ENCODE results near the gene NBEA. TPM values are rescaled to one million over a fixed set of nuclear protein-coding genes. Genes with fewer than 3 reads are reported as not detected.

NBEA gene
- total RNA-seq, 2 experiments from 2014 or later = 3.5 to 3.8 TPM

DNA sequence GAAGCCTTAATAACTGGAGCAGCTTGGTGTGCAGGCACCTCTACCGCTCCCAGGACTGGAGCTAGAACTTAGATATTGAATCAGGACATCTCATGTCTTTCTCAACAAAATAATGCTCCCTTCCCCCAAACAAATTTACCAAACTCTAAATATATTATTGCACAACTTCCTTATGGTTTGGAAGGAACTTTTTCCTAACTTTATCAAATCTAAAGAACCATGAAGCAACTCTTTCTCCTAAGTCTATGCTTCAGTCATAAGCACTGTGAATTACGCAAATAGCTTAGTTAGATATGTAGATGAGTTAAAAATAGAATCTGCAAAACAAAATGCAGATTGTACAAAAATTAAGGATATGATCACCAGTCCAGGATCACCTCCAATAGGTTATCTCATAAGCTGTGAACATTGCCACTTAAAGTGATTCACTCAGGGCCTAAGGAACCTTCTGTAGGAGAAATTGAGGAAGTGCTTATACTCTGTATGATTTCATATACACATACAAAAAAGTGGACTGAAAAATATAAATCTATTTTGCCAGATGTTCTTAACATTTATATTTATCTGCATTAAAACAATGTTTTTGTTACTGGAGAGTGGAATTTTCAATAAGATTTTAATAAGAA, 554.8 kb downstream of the NBEA start:
- Histone ChIP-seq H3K36me3 (ENCODE audit: insufficient read depth, low read length) (no peaks in the 10 kb centered on the region), H3K27ac (ENCODE audit: low read depth in 1 of 2, low read length in 2 of 2) (no peak overlapping the region), H3K4me3 (ENCODE audit: low read length) (no peak overlapping the region), H3K9me3 (ENCODE audit: control insufficient read depth in 1 of 2, insufficient read depth in 1 of 2, low read length in 2 of 2) (no peaks in the 10 kb centered on the region), H3K27me3 (ENCODE audit: control insufficient read depth in 1 of 2, insufficient read depth in 2 of 2, low read length in 2 of 2) (no peaks in the 10 kb centered on the region), H3K4me1 (ENCODE audit: insufficient read depth, low read length) (no peaks in the 10 kb centered on the region)
- Mint-ChIP-seq H3K36me3 (ENCODE audit: low read depth) (no peaks in the 10 kb centered on the region), H3K9me3 (peaks cover 7% of the 10 kb centered on the region), H3K4me3 (no peak overlapping the region), H3K27ac (no peak overlapping the region), H3K27me3 (no peaks in the 10 kb centered on the region), H3K4me1 (ENCODE audit: low read depth) (no peaks in the 10 kb centered on the region)
- DNase-seq (no peak), ATAC-seq (ENCODE audit: poor library complexity) (no peak)
- POLR2A ChIA-PET = no interaction called here
- TF ChIP-seq, protein P1, sequence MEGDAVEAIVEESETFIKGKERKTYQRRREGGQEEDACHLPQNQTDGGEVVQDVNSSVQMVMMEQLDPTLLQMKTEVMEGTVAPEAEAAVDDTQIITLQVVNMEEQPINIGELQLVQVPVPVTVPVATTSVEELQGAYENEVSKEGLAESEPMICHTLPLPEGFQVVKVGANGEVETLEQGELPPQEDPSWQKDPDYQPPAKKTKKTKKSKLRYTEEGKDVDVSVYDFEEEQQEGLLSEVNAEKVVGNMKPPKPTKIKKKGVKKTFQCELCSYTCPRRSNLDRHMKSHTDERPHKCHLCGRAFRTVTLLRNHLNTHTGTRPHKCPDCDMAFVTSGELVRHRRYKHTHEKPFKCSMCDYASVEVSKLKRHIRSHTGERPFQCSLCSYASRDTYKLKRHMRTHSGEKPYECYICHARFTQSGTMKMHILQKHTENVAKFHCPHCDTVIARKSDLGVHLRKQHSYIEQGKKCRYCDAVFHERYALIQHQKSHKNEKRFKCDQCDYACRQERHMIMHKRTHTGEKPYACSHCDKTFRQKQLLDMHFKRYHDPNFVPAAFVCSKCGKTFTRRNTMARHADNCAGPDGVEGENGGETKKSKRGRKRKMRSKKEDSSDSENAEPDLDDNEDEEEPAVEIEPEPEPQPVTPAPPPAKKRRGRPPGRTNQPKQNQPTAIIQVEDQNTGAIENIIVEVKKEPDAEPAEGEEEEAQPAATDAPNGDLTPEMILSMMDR (IDR thresholded peaks at IDR 0.05) = no peak
- intact Hi-C loops (cut with DNase I, micrococcal nuclease) = no loop called here
- CTCF ChIA-PET = interaction anchor here (0.7 kb wide), 2 partner anchors 240 to 551 kb away, joined by 3 read pairs; no protein-coding TSS in a partner anchor

DNA sequence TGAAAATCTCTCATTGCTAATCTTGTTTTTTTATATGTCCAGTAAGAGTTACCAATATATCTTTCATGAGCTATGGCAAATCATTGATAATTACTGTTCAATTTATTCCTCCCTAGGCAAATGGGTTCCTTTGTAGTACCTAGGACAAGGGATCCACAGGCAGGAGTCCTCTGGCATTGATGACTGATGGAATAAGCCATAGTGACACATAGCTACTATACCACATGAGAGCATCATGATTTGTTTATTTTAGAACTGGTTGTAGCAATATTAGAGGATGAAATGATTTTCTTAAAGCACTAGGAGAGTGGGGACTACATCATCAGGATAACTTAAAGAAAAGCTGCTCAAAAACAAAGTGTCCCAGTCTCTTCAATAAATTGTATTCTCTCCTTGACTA, 556.2 kb downstream of the NBEA start:
- H3K27ac Mint-ChIP-seq = no peak overlapping the region
- H3K27ac ChIP-seq (ENCODE audit: low read depth in 1 of 2, low read length in 2 of 2) = no peak overlapping the region
- POLR2A ChIA-PET = no interaction called here
- no peaks in the 10 kb centered on the region for H3K36me3 ChIP-seq (ENCODE audit: insufficient read depth, low read length)
- peaks cover 5% of the 10 kb centered on the region for H3K9me3 Mint-ChIP-seq
- DNase-seq (no peak), ATAC-seq (ENCODE audit: poor library complexity) (no peak)
- H3K27me3 ChIP-seq (ENCODE audit: control insufficient read depth in 1 of 2, insufficient read depth in 2 of 2, low read length in 2 of 2) = no peaks in the 10 kb centered on the region
- H3K4me3 ChIP-seq (ENCODE audit: low read length) = no peak overlapping the region
- intact Hi-C loops (cut with DNase I, micrococcal nuclease) = no loop called here
- TF ChIP-seq, protein P1 (IDR thresholded peaks at IDR 0.05) = no peak
- H3K4me1 ChIP-seq (ENCODE audit: insufficient read depth, low read length) = no peaks in the 10 kb centered on the region
- H3K36me3 Mint-ChIP-seq (ENCODE audit: low read depth) = no peaks in the 10 kb centered on the region
- no peaks in the 10 kb centered on the region for H3K4me1 Mint-ChIP-seq (ENCODE audit: low read depth)
- no peak overlapping the region for H3K4me3 Mint-ChIP-seq
- CTCF ChIA-PET = no interaction called here
- no peaks in the 10 kb centered on the region for H3K27me3 Mint-ChIP-seq
- H3K9me3 ChIP-seq (ENCODE audit: control insufficient read depth in 1 of 2, insufficient read depth in 1 of 2, low read length in 2 of 2) = no peaks in the 10 kb centered on the region

DNA sequence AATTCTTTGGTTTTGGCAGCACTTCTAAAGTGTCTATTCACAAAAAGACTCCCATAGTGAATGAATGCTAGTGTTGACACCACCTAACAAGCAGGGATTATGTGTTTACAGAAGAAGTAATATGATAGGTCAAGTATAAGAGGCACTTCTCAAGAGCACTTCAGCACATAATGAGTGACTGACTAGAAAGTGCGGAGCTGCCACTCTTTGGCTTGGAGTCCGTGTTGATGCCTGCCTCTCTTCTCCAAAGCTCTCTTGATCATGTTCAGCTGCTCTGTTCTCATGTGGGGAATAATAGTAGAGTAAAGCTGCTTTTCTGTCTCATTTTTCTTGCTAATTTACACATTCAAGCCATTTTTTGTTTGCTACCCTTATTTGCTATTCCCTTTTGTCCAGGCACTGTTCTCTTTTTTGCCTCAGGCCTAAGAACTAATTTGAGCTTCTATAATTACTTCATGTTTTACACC, 557.2 kb downstream of the NBEA start:
- no peak overlapping the region for H3K4me3 ChIP-seq (ENCODE audit: low read length)
- DNase-seq = no peak
- H3K9me3 Mint-ChIP-seq = peaks cover 5% of the 10 kb centered on the region
- TF ChIP-seq, protein P1 (IDR thresholded peaks at IDR 0.05) = no peak
- H3K4me1 Mint-ChIP-seq (ENCODE audit: low read depth) = no peaks in the 10 kb centered on the region
- ChIA-PET CTCF (no interaction called here), POLR2A (no interaction called here)
- no peaks in the 10 kb centered on the region for H3K36me3 ChIP-seq (ENCODE audit: insufficient read depth, low read length)
- intact Hi-C loops (cut with DNase I, micrococcal nuclease) = no loop called here
- H3K27me3 ChIP-seq (ENCODE audit: control insufficient read depth in 1 of 2, insufficient read depth in 2 of 2, low read length in 2 of 2) = no peaks in the 10 kb centered on the region
- no peak for ATAC-seq (ENCODE audit: poor library complexity)
- no peaks in the 10 kb centered on the region for H3K4me1 ChIP-seq (ENCODE audit: insufficient read depth, low read length)
- H3K36me3 Mint-ChIP-seq (ENCODE audit: low read depth) = no peaks in the 10 kb centered on the region
- no peaks in the 10 kb centered on the region for H3K9me3 ChIP-seq (ENCODE audit: control insufficient read depth in 1 of 2, insufficient read depth in 1 of 2, low read length in 2 of 2)
- no peak overlapping the region for H3K4me3 Mint-ChIP-seq
- H3K27me3 Mint-ChIP-seq = no peaks in the 10 kb centered on the region
- H3K27ac ChIP-seq (ENCODE audit: low read depth in 1 of 2, low read length in 2 of 2) = no peak overlapping the region
- H3K27ac Mint-ChIP-seq = no peak overlapping the region

All from CD4-positive, alpha-beta T cell (primary cell).